Esophagus muscularis mucosa (tissue), 3 donors: Measurements from ENCODE around the gene CNTN6.

Source experiments
- POLR2AphosphoS5 ChIP-seq, 2 donors: sonication (generic); formaldehyde crosslinking; IDR thresholded peaks; one replicate each; pipeline ENCODE4 v1.6.1; 2017; ENCODE audit warnings: antibody characterized with exemption in 2 of 2
- TF ChIP-seq, protein P1 (sequence below), 3 experiments: fragments of 200-600 bp in 2 of 3; fragments of 450-650 bp in 1 of 3; sonication (generic) in 2 of 3; IDR thresholded peaks; one replicate each; pipeline ENCODE4 v1.5.1; 2017 to 2019; ENCODE audit warnings: antibody characterized with exemption in 3 of 3, mild to moderate bottlenecking in 2 of 3, moderate library complexity in 1 of 3

- TF ChIP-seq, protein P1, sequence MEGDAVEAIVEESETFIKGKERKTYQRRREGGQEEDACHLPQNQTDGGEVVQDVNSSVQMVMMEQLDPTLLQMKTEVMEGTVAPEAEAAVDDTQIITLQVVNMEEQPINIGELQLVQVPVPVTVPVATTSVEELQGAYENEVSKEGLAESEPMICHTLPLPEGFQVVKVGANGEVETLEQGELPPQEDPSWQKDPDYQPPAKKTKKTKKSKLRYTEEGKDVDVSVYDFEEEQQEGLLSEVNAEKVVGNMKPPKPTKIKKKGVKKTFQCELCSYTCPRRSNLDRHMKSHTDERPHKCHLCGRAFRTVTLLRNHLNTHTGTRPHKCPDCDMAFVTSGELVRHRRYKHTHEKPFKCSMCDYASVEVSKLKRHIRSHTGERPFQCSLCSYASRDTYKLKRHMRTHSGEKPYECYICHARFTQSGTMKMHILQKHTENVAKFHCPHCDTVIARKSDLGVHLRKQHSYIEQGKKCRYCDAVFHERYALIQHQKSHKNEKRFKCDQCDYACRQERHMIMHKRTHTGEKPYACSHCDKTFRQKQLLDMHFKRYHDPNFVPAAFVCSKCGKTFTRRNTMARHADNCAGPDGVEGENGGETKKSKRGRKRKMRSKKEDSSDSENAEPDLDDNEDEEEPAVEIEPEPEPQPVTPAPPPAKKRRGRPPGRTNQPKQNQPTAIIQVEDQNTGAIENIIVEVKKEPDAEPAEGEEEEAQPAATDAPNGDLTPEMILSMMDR (IDR thresholded peaks at IDR 0.05) = no peak
- no peak for TF ChIP-seq POLR2AphosphoS5 (IDR thresholded peaks at IDR 0.05)
Measured at GRCh38 chr3:1055870-1056269, 37.0 kb upstream of the CNTN6 start.
